OCI-M1 (cell line): ENCODE data around the gene FGFBP2.
A peak's percentile ranks its signal among the peaks of the same experiment; 100 is the strongest.

Experiments
- DNase-seq: peaks from one replicate; lab custom pipeline; 2025; lab: John Stamatoyannopoulos, UW

FGFBP2 gene

GRCh38 chr4:15963001-15963451 is at the start of gene FGFBP2:
Gene FGFBP2, minus strand, starts transcription at chr4:15963175. Its CDS starts 46 bp downstream, at chr4:15963129.
- peak; percentile 13 for DNase-seq

GRCh38 chr4:16011173-16011572 is 48.2 kb upstream of the FGFBP2 start:
- no peak for DNase-seq

GRCh38 chr4:16009153-16009552 is 46.2 kb upstream of the FGFBP2 start:
- no peak for DNase-seq

- DNase-seq: no peak
These were observed 44.6 kb upstream of the FGFBP2 start for GRCh38 chr4:16007471-16008095.

DNA sequence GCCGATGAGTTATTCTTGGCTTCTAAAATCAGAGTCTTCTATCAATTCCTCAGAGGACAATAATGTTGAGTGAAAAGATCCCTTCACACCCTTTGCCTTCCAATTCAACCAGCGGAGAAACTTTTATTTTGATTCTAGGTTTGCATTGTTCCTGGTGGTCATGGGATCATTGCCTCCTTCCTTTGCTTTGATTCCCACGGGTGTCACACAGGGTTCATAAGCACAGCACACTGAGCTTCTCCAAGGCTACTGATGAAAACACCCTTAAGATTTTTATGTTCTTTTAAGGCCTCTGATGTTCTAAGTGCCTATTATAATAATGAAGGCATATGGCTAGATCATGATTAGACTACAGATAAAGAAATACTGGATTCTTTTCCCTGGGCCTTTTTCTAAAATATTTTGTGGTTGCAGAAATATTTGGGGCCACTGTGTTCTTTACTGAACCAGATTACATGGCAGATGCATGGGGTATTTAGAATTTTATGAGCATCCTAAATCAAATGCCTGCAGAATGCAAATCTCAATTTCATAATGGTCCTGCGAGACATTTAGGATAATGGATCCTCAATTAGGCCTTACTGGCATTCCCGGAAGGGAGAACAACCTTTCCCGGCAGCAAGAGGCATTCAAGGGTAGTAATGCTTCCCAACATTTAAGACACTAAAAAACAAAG is 43.9 kb upstream of the FGFBP2 start:
- no peak for DNase-seq

GRCh38 chr4:16005676-16006075 is 42.7 kb upstream of the FGFBP2 start:
- no peak for DNase-seq

DNA sequence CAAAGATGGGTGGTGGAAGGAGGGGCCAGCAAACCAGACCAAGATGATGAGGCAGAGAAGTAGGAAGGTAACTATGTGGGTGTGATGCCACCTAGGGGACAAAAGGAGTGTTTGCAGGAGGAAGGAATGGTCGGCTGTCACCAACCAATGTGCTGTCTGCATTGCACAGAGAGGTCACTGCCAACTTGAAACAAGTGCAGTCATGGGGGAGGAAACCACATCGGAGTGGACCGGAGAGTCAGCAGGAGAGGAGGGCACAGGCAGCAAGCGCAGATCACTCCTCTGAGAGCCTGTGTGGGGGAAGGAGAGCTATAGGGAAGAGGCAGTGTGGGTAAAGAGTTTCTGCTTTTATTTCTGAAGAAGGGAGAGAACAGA is 38.5 kb upstream of the FGFBP2 start:
- DNase-seq: peak; percentile 76

DNA sequence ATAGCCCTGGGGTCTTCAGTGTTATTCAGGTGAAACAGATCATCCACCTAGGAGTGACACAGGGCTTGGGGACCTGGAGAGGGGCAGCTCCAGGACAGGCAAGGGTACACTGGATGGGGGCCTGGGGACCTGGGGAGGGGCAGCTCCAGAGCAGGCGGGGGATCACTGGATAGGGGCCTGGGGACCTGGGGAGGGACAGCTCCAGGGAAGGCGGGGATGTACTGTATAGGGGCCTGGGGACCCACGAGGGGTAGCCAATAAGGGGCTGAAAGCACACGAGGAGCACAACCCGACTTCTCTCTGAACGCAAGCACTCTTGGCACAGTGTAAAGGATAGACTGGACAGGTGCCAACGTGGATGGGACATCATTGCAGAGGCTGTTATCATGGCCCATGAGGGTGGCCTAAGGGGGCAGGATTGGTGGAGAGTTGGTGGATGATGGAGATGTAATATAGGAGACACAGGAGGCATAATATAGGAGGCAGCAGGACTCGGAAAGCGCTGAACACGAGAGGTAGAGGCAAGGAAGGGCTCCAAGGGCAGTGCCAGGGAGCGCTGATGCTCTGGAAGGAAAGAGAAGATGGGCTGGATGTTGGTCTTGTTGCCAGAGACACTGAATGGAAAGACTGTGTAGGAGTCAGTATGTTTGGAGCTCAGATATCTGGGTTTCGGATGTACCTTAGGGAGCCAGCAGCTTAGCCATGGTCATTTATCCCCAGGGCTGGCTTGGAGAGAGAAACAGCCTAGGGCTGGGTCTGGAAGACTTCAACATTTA is 37.9 kb upstream of the FGFBP2 start:
- DNase-seq: no peak

GRCh38 chr4:15996773-15997172 is 33.8 kb upstream of the FGFBP2 start:
- no peak for DNase-seq

DNA sequence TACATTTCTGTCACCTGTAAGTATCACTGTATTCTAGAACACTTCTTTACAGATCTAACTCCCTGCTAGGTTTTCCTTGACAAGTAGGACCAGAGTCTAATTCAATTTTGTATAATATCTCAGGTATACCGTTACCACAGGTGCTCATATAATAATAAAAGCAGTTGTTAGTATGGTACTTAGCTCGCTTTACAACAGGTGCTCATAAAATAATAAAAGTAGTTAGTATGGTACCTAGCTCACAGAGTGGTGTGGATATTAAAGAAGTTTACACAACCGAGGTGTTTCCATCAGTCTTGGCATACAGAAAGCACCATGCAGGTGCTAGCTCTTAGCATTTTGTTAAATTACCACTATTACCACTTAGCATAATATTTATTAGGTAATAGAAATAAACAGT is 32.9 kb upstream of the FGFBP2 start:
- no peak for DNase-seq

DNA sequence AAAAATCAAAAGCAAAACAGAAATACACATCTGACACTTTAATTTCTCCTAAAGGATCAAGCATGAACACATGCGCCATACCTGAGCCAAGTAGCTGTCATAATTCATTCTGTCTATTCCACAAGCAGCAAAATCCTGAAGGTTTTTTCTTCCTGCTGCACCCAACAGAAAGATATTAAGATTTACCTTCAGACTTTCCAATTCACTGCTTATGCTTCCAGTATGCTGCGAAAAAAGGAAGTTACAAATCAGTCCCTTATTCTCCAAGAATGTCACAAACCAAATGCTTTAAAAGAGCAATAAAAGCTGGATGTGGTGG is 29.2 kb upstream of the FGFBP2 start:
- peak; percentile 2 for DNase-seq

DNA sequence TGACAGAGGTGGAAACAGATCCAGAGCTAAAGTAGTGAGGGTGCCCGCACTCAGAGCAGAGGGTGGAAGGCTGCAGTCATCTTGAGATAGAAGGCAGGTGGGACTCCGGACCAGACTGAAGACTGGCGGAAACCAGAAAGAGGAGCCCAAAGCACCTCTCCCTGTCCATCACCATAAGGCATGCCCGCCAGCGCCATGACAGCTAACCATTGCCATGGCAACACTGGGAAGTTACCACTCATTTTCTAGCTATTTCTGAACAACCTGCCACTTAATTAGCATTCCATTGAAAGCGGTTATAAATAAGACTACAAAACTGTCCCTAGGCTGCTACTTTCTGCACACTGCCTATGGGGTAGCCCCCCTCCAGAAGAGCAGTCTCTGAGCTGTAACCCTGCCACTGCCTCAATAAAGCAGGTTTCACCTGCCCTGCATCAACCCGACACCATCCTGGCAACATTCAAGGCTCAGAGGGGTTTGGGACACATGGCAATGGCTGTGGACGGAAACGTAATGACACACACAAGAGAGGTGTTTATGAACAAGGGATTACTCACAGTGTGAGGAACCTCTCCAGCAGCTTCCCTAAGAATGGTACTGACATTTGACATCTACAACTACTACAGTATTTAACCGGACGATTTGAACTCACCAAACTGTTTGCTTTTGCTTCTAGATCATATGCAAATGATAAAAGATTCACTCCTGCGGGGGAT is 27.8 kb upstream of the FGFBP2 start:
- DNase-seq: no peak

- DNase-seq: no peak
These were observed 26.4 kb upstream of the FGFBP2 start for GRCh38 chr4:15989424-15989823.

GRCh38 chr4:15988222-15988621 is 25.2 kb upstream of the FGFBP2 start:
- DNase-seq: no peak

- DNase-seq: no peak
These were observed 23.9 kb upstream of the FGFBP2 start for GRCh38 chr4:15986907-15987306.

DNA sequence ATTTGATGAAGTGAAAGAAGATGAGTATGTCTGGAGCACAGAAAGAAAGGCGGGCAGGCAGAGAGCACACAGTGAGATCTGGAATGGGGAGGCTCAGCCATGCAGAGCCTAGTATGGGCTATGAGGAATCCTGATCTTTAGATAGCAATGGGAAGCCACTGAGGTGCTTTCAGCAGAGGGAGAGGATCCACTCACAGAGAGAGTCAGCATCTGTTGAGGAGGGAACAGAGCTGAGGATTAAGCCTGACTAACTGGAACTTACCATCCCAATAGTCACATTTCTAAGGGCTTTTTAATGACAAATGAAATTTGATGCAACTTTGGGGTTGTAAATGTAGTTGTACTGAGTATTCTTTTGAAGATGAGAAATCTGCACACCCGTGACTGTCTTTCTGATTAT is 20.6 kb upstream of the FGFBP2 start:
- no peak for DNase-seq

DNA sequence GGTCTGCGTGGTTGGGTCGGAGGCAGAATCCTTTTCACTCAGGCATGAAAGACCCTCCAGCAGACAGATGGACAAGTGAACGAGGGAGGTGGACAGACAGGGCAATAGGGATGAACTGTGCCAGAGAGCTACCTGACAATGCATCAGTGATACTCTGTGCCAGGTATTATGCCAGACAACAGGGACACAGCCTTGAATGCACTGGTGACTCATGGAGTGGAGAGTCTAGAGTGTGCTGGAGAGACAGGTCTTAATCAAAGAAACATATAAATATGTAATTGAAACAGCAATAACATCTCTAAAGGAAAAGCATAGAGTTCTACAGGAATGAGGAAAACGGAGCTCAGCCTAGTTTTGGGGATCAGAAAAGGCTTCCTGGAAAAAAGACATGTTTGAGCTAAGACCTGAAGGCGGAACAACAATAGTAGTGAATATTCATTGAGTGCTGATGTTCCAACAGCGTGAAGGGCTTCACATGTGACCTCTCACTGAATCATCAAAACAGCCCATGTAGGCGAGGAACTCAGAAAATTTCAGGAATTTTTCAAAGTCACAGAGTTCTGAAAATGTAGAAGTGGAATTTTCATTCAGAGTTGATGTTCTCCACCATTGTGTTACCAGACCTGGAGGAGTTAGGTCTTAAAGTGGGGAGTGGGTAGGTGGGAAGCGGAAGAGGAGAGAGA is 20.0 kb upstream of the FGFBP2 start:
- no peak for DNase-seq

GRCh38 chr4:15976456-15977447 is 13.8 kb upstream of the FGFBP2 start:
- no peak for DNase-seq

GRCh38 chr4:15971068-15971801 is 8.3 kb upstream of the FGFBP2 start:
- no peak for DNase-seq
